ENCODE results near the gene FAM222A.

The FAM222A gene

DNA sequence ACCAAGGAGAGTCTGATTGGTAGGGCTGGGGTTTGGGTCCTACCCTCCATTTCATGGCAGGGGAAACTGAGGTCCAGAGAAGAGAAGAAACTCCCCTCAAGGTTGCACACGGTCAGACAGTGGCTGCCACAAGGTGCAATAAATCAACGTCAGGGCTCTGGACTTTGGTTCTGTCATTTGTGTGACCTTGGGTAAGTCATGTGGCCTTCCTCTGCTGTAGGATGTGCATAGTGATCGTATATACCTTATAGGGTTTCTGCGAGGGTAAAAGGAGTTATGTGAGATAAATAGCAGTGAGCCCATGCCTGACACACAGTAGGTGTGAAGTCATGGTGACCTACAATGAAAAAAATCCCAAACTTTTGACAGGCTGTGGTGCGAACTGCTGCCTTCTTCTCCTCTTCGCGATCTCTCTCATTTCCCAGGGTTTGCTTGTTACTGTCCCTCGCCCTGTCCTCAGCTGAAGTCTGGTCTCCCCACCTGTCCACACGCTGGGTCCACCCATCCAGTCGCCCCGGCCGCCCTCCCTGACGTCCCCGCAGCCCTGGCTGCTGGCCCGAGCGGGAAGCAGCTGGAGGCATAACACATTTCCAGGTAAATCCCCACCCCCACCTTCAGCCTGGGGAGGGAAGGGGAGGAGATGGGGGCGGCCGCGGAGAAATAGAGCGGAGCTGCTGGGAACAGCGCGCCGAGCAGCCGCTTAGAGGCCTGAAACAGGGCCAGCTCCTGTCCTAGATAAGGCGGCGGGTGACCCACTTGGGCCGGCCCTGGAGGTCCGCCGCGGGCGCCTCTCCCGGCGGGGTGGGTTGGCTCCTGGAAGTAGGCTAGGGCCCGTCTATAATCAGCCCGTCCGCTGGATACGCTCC, 1.8 kb upstream of the FAM222A start:
- Histone ChIP-seq H3K9me3 (ENCODE audit: control insufficient read depth, insufficient read depth, low read length) (no peaks in the 10 kb centered on the region), H3K4me1 (ENCODE audit: control insufficient read depth, insufficient read depth, low read length) (no peaks in the 10 kb centered on the region), H3K27me3 (ENCODE audit: control insufficient read depth, insufficient read depth, low read length) (no peaks in the 10 kb centered on the region; the same call in 1 of the 2 replicates), H3K36me3 (ENCODE audit: control insufficient read depth, insufficient read depth, low read length) (no peaks in the 10 kb centered on the region), H3K4me3 (ENCODE audit: low read length) (no peak overlapping the region; the same call in 1 of the 2 replicates), H3K27ac (ENCODE audit: low read length) (no peak overlapping the region)
- no peak for DNase-seq (ENCODE audit: low read depth, low spot score)
- no CpG with 5 or more reads among the region's 37 CpGs for WGBS (ENCODE audit: insufficient coverage, insufficient read length)

DNA sequence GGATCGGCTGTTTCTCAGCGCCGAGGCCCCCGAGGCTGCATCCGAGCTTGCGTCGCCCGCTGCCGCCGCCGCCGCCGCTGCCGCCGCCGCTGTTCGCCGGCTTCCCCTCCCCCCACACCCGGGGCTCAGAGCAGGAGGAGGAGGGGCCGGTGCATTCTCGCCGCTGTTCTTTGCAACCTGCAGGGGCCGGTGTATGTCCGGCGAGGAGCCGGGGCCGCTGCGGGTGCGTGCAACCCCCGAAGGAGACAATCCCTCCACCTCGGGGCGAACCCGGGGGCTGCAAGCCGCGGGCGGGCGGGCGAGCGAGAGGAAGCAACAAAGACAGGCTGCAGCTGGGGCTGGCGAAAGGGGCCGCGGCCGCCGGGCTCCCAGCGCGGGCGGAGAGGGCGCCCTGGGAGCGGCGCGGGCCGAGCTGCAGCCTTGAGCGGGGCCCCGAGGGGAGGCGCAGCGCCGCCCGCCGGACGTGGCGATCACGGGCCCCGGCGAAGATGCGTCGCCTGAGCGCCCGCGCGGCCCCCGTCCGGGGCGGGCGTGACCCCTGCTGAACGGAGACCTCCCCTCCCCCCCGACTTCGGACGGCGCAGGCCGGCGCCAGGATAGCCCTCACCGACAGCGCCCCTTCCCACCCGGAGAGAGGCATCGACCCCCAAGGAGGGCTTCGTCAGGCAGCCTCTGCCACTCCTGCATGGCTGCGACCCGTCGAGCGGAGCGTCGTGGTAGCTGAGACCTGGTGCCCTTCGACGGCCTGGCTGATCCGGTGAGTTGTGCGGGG, 702 bp downstream of the FAM222A start:
- Histone ChIP-seq H3K27me3 (ENCODE audit: control insufficient read depth, insufficient read depth, low read length) (peaks cover 4% of the 10 kb centered on the region; the same call in 1 of the 2 replicates), H3K4me1 (ENCODE audit: control insufficient read depth, insufficient read depth, low read length) (peaks cover 5% of the 10 kb centered on the region), H3K9me3 (ENCODE audit: control insufficient read depth, insufficient read depth, low read length) (no peaks in the 10 kb centered on the region), H3K4me3 (ENCODE audit: low read length) (peak overlapping the region; percentile 63; the same call in 1 of the 2 replicates), H3K36me3 (ENCODE audit: control insufficient read depth, insufficient read depth, low read length) (no peaks in the 10 kb centered on the region), H3K27ac (ENCODE audit: low read length) (no peak overlapping the region)
- no CpG with 5 or more reads among the region's 96 CpGs for WGBS (ENCODE audit: insufficient coverage, insufficient read length)
- DNase-seq (ENCODE audit: low read depth, low spot score) = no peak

DNA sequence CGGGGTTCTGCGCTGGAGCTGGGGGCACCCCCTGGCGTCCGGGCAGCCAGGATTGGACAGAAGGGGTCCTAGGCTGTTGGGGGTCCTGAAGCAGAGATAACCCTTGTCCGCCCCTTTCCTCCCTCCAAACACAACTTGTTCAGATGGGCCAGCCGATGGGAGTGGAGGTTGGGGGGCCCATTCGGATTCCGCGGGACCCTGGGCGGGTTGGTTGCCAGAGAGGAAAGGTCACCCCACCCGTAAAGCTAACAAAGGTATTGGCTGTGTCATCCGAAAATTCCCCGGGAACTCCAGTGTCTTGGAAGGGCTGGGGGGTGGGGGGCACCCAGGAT, 1.3 kb downstream of the FAM222A start:
- Histone ChIP-seq H3K4me3 (ENCODE audit: low read length) (peak overlapping the region; percentile 63; the same call in 1 of the 2 replicates), H3K27me3 (ENCODE audit: control insufficient read depth, insufficient read depth, low read length) (peaks cover 4% of the 10 kb centered on the region; the same call in 1 of the 2 replicates), H3K4me1 (ENCODE audit: control insufficient read depth, insufficient read depth, low read length) (peaks cover 7% of the 10 kb centered on the region), H3K36me3 (ENCODE audit: control insufficient read depth, insufficient read depth, low read length) (no peaks in the 10 kb centered on the region), H3K9me3 (ENCODE audit: control insufficient read depth, insufficient read depth, low read length) (no peaks in the 10 kb centered on the region), H3K27ac (ENCODE audit: low read length) (no peak overlapping the region)
- WGBS (ENCODE audit: insufficient coverage, insufficient read length) = no CpG with 5 or more reads among the region's 13 CpGs
- DNase-seq (ENCODE audit: low read depth, low spot score) = no peak

DNA sequence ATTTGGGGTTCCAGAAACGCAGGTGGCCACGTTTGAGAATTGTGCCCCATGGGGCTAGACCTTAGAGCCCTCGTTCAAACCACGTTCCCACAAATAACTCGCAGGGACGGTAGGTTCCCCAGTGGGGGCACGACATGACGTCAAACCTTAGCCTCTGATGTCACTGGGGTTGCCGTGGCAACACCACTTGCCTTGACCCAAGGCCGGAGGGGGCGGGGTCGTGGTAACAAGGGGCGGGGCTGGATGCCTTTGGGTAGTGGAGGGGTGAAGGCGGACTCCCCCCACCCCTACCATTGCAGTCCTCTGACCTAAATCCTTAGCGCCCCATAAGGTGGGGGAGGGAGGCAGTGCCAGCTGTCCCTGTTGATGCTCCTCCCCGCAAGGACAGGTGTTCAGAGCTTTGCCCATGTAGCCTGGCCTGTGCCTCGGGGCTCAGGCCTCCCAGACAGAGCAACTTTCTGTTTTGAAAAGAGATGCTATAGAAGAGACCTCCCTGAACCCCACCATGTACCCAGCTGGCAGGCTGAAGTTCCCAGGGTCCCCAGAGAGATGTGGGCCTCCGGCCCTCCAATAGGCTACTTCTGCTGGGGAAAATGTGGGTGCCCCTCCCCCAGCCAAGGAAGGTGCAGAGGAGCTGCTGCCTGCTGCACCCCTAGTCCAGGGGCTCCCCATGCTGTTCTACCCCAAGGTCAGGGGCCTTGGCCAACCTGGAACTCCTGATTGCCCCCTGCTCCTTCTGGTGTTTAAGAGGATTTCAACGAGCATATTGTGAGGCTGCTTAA, 1.9 kb downstream of the FAM222A start:
- Histone ChIP-seq H3K27me3 (ENCODE audit: control insufficient read depth, insufficient read depth, low read length) (peaks cover 4% of the 10 kb centered on the region; the same call in 1 of the 2 replicates), H3K36me3 (ENCODE audit: control insufficient read depth, insufficient read depth, low read length) (no peaks in the 10 kb centered on the region), H3K9me3 (ENCODE audit: control insufficient read depth, insufficient read depth, low read length) (no peaks in the 10 kb centered on the region), H3K27ac (ENCODE audit: low read length) (no peak overlapping the region), H3K4me3 (ENCODE audit: low read length) (no peak overlapping the region), H3K4me1 (ENCODE audit: control insufficient read depth, insufficient read depth, low read length) (peaks cover 8% of the 10 kb centered on the region)
- WGBS (ENCODE audit: insufficient coverage, insufficient read length) = no CpG with 5 or more reads among the region's 19 CpGs
- DNase-seq (ENCODE audit: low read depth, low spot score) = no peak

DNA sequence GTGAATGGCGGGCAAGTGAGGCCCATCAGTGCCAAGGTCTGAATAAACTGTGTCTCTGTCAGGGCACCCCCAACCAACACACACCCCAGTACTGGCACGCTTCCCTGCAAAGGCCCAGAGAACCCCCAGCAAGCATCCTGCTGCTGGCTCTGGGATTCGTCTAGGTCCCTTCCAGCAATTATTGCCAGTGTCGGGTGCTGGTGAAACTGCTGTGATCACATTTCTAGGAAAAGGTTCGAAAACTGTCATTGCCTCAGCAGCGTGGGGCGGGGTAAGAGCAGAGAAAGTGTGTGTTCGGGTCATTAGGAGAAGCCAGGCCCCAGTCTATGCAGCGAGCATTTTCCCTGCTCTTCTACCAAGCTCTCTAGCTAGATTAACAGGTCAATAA, 2.5 kb downstream of the FAM222A start:
- Histone ChIP-seq H3K36me3 (ENCODE audit: control insufficient read depth, insufficient read depth, low read length) (no peaks in the 10 kb centered on the region), H3K27me3 (ENCODE audit: control insufficient read depth, insufficient read depth, low read length) (peaks cover 4% of the 10 kb centered on the region; the same call in 1 of the 2 replicates), H3K4me1 (ENCODE audit: control insufficient read depth, insufficient read depth, low read length) (peaks cover 8% of the 10 kb centered on the region), H3K27ac (ENCODE audit: low read length) (no peak overlapping the region), H3K9me3 (ENCODE audit: control insufficient read depth, insufficient read depth, low read length) (no peaks in the 10 kb centered on the region), H3K4me3 (ENCODE audit: low read length) (no peak overlapping the region)
- WGBS (ENCODE audit: insufficient coverage, insufficient read length) = no CpG with 5 or more reads among the region's 9 CpGs
- DNase-seq (ENCODE audit: low read depth, low spot score) = no peak

DNA sequence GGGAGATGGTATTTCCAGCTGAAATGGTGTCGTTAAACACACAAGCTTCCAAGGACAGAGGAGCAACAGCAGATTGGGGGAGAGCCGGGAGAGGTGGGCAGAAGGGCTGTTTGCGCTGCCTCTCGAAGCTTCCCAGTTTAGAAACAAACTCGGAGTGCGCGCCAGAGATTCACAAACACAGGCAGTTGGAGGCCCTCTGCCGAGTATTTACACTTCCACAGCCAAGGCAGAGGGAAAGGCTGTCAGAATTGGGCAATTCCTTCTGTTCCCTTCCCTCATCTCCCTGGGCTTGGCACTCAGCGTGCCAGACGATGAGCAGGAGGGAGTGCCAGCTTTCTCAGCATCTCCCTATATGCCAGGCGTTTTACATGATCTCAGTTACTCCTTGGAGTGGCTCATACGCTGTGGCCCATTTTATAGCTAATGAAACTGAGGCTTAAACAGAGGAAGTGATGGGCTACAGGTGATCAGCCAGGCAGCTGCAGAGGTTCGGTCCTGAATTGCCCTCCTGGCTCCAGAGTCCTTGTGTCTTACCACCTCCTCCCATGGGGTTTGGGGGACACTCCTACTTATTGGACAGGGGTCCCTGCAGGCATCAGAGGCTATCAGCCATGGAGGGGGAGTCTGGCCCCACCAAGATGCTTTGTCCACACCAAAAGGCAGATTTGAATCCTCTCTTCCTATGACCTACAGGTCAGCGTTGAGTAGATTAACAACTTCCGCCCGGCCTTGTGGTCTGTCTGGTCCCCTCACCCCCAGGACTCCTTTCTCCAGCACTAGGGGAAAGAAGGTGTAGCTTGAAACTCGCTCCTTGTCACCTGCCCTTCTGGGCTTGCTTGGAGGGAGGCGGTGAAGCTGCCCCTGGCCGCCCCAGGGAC, 3.1 kb downstream of the FAM222A start:
- H3K9me3 ChIP-seq (ENCODE audit: control insufficient read depth, insufficient read depth, low read length) = no peaks in the 10 kb centered on the region
- no peaks in the 10 kb centered on the region for H3K36me3 ChIP-seq (ENCODE audit: control insufficient read depth, insufficient read depth, low read length)
- H3K4me1 ChIP-seq (ENCODE audit: control insufficient read depth, insufficient read depth, low read length) = peaks cover 8% of the 10 kb centered on the region
- no peak overlapping the region for H3K4me3 ChIP-seq (ENCODE audit: low read length)
- H3K27ac ChIP-seq (ENCODE audit: low read length) = no peak overlapping the region
- H3K27me3 ChIP-seq (ENCODE audit: control insufficient read depth, insufficient read depth, low read length) = peaks cover 4% of the 10 kb centered on the region; the same call in 1 of the 2 replicates
- WGBS (ENCODE audit: insufficient coverage, insufficient read length) = no CpG with 5 or more reads among the region's 19 CpGs
- no peak for DNase-seq (ENCODE audit: low read depth, low spot score)

DNA sequence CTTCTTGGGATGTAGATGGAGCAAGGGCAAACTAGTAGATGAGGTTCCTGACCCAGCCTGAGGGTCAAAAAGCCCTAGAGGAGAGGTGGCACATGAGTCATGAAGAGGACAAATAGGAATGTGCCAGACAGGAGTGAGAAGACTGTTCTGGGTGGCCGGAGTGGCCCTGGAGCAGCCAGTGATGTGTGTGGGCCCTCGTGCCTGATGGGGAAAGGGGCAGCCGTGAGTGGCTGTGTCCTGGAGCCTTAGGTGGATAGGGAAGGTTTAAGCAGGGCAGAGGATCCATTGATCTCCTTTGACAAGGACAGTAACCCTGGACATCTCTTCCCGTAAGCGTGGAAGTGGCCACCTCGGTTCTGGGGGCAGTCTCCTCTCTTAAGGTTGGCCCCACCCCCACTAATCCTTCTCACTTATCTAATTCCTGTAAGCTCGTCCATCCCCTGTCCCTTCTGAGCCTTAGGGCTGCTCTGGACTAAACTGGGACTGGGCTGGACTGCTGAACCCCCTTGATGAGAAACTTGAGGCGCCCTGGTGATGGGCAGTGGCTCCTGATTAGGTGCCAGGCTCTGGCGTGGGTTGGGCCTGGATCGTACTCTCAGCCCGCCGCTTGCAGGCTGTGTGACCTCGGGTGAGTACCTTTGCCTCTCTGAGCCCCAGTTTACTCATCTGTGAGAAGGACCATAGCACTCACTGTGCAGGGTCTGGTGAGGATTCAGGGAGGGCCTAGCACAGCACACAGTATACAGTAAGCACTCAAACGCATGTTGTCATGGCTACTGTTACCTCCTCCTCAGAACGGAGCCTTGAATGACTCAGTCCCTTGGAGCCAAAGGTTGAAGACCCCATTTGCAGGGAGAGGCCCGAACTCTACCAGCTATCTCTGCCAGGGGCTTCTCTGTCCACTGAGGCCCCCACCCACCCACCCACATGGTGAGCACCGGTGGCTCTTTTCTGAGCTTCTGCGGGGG, 4.0 kb downstream of the FAM222A start:
- no peaks in the 10 kb centered on the region for H3K36me3 ChIP-seq (ENCODE audit: control insufficient read depth, insufficient read depth, low read length)
- no CpG with 5 or more reads among the region's 18 CpGs for WGBS (ENCODE audit: insufficient coverage, insufficient read length)
- DNase-seq (ENCODE audit: low read depth, low spot score) = no peak
- H3K4me1 ChIP-seq (ENCODE audit: control insufficient read depth, insufficient read depth, low read length) = peaks cover 8% of the 10 kb centered on the region
- H3K9me3 ChIP-seq (ENCODE audit: control insufficient read depth, insufficient read depth, low read length) = no peaks in the 10 kb centered on the region
- H3K27me3 ChIP-seq (ENCODE audit: control insufficient read depth, insufficient read depth, low read length) = peaks cover 4% of the 10 kb centered on the region; the same call in 1 of the 2 replicates
- H3K4me3 ChIP-seq (ENCODE audit: low read length) = no peak overlapping the region
- H3K27ac ChIP-seq (ENCODE audit: low read length) = no peak overlapping the region

DNA sequence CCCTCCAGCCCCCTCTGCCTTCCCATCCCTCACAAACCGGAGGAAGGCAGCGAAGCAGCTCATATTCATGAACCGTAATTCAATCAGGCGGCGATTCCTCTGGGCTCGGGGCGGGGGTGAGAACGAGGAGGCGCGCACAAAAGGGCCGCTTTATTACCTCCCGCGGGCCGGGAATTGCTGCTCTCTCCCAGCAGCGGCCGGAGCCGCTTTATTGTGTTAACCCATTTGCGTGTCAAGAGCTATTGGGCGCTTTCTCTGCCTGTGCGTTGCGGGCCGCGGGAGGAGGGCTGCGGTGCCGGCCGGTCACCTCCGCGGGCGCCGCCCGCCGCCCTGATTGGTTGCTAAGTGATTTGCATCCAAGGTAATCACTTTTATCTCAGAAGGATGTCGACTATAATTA, 4.8 kb downstream of the FAM222A start:
- Histone ChIP-seq H3K36me3 (ENCODE audit: control insufficient read depth, insufficient read depth, low read length) (no peaks in the 10 kb centered on the region), H3K27ac (ENCODE audit: low read length) (no peak overlapping the region), H3K27me3 (ENCODE audit: control insufficient read depth, insufficient read depth, low read length) (peaks cover 4% of the 10 kb centered on the region; the same call in 1 of the 2 replicates), H3K4me3 (ENCODE audit: low read length) (no peak overlapping the region), H3K9me3 (ENCODE audit: control insufficient read depth, insufficient read depth, low read length) (no peaks in the 10 kb centered on the region), H3K4me1 (ENCODE audit: control insufficient read depth, insufficient read depth, low read length) (peaks cover 8% of the 10 kb centered on the region)
- DNase-seq (ENCODE audit: low read depth, low spot score) = no peak
- WGBS (ENCODE audit: insufficient coverage, insufficient read length) = no CpG with 5 or more reads among the region's 33 CpGs
